Fibroblast of skin of back (primary cell): Measurements from ENCODE around the gene BMPR1B.
A peak's percentile ranks its signal among the peaks of the same experiment; 100 is the strongest.
"Not testable (repeated sequence)": the region's sequence is repeated elsewhere in the genome, so short reads cannot be mapped to it uniquely, and the experiment has no call there.

Source experiments
- DNase-seq: peaks from one replicate; pipeline ENCODE4 v3.0.0-alpha.2; 2013

The BMPR1B gene

DNA sequence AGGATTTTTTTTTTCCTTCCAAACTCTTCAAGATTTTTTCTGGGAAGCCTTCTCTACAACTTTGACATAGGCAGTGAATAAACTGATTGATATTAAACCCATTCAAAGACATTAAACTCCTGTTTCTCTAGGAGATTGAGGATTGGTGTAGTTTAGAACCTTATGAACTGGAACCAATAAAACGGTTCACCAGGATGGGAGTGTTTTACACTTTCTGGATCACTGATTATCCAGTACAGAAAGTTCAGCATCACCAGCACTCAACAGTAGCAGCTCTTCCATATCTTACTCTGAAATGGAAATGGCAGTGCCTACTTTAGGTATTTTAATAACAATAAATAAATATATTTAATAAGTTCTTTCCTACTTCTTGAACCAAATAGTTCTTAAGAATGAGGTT is 76.7 kb downstream of the BMPR1B start:
- DNase-seq, result no peak

GRCh38 chr4:94841166-94841863 is 83.6 kb downstream of the BMPR1B start:
- DNase-seq, result not testable (repeated sequence)

DNA sequence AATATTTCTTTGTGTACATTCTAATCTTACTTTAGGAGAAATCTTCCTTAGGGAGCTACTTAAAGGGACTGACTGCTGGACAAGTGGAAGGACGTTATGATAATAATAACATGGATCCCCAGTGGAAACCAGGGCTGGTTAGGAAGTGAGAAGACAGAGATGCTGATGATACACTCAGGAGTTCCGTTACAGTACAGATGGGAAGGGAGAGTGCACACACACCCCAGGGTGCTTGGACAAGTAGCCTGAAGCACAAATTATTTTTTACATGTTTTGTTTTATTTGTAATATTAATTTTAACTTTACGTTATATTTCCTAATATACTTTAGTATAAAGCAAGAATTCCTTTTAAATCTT is 84.1 kb downstream of the BMPR1B start:
- no peak for DNase-seq

GRCh38 chr4:94843216-94843615 is 85.5 kb downstream of the BMPR1B start:
- no peak for DNase-seq

DNA sequence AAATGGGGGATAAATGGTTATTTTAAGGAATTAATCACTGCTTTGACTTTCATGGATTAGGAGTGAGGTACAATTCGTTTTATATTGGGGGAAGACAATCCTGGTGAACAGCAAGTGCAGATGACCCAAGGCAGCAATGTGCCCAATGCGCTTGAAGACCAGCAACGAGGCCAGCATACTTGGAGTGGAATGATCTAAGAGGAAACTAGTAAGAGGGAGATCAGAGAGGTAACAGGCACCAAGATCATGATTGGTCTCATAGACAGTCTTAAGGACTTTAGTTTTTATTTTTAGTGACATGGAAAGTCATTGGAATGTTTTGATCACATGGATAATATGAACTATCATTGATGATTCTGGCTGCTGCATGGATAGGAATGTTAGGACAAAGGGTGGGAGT is 90.6 kb downstream of the BMPR1B start:
- DNase-seq, result no peak

DNA sequence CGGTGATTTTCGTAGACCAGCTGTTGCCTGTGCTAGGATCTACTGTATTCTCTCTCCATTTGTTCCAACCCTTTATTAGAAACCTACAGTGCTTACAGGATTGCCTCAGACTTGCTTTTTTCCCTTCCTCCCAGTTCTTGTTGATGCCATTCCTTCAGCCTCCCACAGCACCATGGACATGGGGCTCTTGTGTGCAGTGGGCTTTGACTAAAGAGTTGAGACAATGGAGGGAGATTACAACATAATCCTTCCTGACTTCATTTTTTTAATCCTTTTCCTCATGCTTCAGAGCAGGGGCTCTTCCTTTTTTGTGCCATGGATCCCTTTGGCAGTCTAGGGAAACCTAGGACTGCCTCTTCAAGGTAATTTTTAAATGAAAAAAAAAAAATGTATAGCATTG is 92.1 kb downstream of the BMPR1B start:
- DNase-seq, result no peak

DNA sequence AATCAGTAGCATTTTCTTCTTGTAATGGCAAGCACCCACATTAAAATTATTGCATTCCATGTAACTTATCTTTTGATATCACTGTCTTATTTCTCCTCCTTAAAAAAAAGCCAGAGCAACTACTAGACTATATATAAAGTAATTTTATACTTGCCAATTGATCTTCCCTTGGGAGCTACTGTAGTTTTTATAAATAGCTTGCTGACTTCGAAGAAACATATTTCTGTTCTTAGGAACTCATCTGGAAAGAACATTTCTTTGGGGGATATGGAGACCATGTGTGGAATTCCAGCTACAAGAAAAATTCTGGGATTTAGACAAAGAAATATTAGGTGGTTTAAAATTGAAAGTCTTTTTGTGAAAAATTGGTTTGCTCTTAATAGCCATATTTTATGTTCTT is 94.9 kb downstream of the BMPR1B start:
- peak; percentile 33 for DNase-seq

- no peak for DNase-seq
These were observed 98.3 kb downstream of the BMPR1B start for GRCh38 chr4:94856030-94856429.

GRCh38 chr4:94870146-94870545 is 112.4 kb downstream of the BMPR1B start:
- DNase-seq, result no peak

- no peak for DNase-seq
These were observed 114.0 kb downstream of the BMPR1B start for GRCh38 chr4:94871644-94872305.

GRCh38 chr4:94877973-94878372 is 120.2 kb downstream of the BMPR1B start:
- peak; percentile 41 for DNase-seq

GRCh38 chr4:94880956-94881355 is 123.2 kb downstream of the BMPR1B start:
- peak; percentile 37 for DNase-seq

GRCh38 chr4:94882756-94883155 is 125.0 kb downstream of the BMPR1B start:
- DNase-seq, result no peak

DNA sequence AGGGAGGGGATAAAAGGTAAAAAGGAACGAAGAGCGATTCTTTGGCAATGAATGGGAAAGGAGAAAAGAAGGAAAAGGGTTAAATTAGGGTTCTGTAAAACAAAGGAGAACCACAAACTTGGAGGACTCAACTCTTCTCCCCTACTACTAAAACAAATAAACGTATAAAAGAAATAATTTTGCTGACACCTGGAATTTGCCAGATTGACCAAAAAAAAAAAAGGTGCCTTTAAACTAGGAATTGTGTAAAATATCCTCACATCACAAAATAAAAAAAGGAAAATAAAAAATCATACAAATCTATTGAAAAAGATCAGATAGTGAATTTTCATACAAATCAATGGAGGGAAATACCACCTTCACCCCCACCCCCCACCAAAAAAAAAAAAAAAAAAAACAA is 129.3 kb downstream of the BMPR1B start:
- no peak for DNase-seq

DNA sequence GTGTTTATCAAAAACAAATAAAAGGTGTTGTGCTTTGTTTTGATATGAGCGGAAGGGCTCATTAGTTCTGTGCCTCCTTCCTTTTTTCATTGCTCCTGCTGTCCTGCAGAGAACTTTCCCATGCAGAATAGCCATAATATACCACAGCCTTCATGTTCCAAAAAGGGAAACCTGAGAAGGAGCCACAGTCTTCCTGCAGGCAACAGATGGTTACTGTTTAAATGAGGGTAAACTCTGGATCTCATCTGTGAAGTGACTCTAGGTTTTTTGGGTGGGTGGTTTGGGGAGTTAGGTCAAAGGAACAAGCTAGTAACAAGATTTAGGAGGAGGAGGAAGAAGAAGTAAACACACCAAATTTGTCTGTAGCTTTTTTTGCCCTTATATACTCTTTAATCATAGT is 131.8 kb downstream of the BMPR1B start:
- DNase-seq, result no peak

GRCh38 chr4:94889946-94890345 is 132.2 kb downstream of the BMPR1B start:
- peak; percentile 17 for DNase-seq

GRCh38 chr4:94890579-94890978 is 132.8 kb downstream of the BMPR1B start:
- no peak for DNase-seq

DNA sequence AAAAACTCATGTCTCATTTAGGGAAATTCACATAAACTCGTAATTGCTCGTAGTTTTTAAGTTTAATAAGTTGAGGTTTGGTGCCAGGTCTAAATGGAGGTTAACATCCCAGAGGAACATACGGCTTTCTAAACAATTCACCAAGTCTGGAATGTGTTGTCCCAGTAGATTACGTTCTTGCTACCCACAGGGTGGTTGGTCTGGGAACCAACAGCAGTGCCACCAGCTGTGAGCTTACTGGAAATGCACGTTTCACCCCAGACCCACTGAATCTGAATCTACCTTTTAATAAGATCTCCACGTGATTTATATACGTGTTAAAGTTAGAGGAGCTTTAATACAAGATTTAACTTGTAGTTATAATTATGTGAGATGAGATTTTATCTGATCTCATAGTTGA is 134.3 kb downstream of the BMPR1B start:
- DNase-seq, result peak; percentile 23

DNA sequence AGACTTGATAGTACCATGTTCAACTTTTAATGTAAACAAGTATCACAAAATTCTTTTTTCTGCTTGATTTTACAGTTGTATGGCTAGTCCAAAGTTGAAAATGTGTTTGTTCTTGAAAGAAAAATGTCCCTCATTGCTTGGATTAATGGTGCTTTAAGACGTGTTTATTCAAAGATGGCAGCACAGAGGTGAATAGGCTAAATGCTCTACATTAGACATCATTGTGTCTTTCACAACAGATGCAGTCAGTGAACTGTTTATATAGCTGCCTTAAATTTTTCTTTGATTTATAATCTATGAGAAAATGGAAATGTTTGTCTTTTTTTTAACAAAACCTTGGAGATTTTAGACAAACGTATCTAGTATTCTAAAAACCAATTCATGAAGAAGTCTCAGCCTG is 137.3 kb downstream of the BMPR1B start:
- DNase-seq, result no peak

DNA sequence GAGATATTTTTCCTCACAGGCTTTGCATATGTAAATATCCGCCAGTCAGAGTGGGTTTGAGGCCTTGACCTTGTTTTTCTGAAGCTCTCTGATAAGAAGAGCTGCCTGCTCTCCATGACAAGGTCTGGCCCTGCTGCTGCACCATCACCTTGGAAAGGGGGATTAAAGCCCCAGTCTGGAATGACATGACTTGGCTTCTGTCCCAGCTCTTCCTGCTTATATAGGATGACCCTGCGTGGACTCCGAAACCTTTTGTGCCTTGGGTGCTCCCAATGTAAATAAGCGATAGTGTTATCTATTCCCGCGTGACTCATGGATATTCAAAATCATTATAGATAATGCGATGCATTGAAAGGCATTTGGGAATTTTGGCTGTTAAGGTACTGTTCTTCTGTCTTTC is 139.3 kb downstream of the BMPR1B start:
- no peak for DNase-seq

DNA sequence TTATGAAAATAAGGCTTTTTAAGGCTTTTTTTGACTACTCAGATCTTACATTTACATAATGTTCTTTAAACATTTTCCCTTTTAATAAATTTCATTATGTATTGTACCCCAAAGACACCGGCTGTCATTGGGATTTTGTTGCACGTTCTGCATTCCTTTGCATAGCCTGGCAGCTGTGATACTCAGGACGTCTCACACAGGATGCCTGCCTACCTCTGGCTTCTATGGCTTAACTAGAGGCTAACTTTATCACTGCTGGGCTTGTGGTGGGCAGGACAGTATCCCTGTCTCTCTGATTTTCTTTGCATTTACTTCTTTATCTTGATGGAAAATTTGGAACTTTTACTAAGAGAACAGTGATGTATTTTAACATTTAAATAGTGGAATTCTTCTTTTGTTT is 147.8 kb downstream of the BMPR1B start:
- no peak for DNase-seq

DNA sequence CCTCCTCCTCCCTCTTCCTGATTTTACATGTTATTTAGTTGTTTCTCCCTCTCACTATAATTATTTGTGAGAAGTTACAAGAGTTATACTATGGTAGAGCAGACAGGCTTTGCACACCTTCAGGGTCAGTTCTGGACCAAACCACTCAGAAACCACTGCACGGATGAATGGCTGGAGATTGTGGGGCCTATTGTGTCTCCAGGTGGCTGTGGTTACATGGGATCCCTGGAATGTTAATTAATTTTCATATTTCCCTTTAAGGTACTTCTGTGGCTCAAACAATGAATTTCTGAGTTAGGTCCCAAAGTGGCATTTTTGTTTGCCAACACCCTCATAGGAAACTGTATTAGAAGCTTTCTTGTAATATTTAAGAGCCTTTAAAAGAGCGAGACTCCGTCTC is 151.9 kb downstream of the BMPR1B start:
- no peak for DNase-seq

- DNase-seq, result no peak
These were observed 153.4 kb downstream of the BMPR1B start for GRCh38 chr4:94911106-94911505.

GRCh38 chr4:94912606-94913005 is 154.9 kb downstream of the BMPR1B start:
- no peak for DNase-seq

- no peak for DNase-seq
These were observed 155.6 kb downstream of the BMPR1B start for GRCh38 chr4:94913316-94913715.
